GM19025 (cell line): ENCODE data around the gene ISM1.

Source experiments
- ATAC-seq: cut with Tn5 transposase; IDR thresholded peaks from one replicate; pipeline ENCODE4 v1.9.1; 2021; ENCODE audit warnings: mild to moderate bottlenecking, low read depth, moderate library complexity; ENCODE audit not compliant: unreplicated experiment

The ISM1 gene

GRCh38 chr20:13251106-13251903 lies 30.2 kb downstream of the ISM1 start:
- no peak for ATAC-seq

GRCh38 chr20:13251904-13252297 lies 30.8 kb downstream of the ISM1 start:
- no peak for ATAC-seq

- ATAC-seq, result no peak
Measured at GRCh38 chr20:13255356-13255755, 34.3 kb downstream of the ISM1 start.

GRCh38 chr20:13256606-13257005 lies 35.5 kb downstream of the ISM1 start:
- no peak for ATAC-seq

GRCh38 chr20:13259921-13260320 lies 38.8 kb downstream of the ISM1 start:
- ATAC-seq, result no peak

GRCh38 chr20:13260650-13261279 lies 39.7 kb downstream of the ISM1 start:
- peak; percentile 40 for ATAC-seq

- ATAC-seq, result no peak
Measured at GRCh38 chr20:13261460-13262301, 40.6 kb downstream of the ISM1 start.

- no peak for ATAC-seq
Measured at GRCh38 chr20:13262302-13262650, 41.2 kb downstream of the ISM1 start.

GRCh38 chr20:13262671-13263360 lies 41.7 kb downstream of the ISM1 start:
- no peak for ATAC-seq

- ATAC-seq, result no peak
Measured at GRCh38 chr20:13263451-13263850, 42.4 kb downstream of the ISM1 start.

GRCh38 chr20:13264907-13265306 lies 43.8 kb downstream of the ISM1 start:
- no peak for ATAC-seq

- ATAC-seq, result no peak
Measured at GRCh38 chr20:13265941-13266340, 44.9 kb downstream of the ISM1 start.

GRCh38 chr20:13267231-13267630 lies 46.2 kb downstream of the ISM1 start:
- ATAC-seq, result no peak

- no peak for ATAC-seq
Measured at GRCh38 chr20:13268953-13269352, 47.9 kb downstream of the ISM1 start.

GRCh38 chr20:13270211-13270610 lies 49.1 kb downstream of the ISM1 start:
- no peak for ATAC-seq

GRCh38 chr20:13271098-13271497 lies 50.0 kb downstream of the ISM1 start:
- no peak for ATAC-seq

GRCh38 chr20:13271977-13272975 lies 51.2 kb downstream of the ISM1 start:
- ATAC-seq, result no peak

GRCh38 chr20:13274275-13274861 lies 53.3 kb downstream of the ISM1 start:
- no peak for ATAC-seq

GRCh38 chr20:13276945-13277541 lies 56.0 kb downstream of the ISM1 start:
- no peak for ATAC-seq
